IMR-90 (cell line): ENCODE measurements around the gene YTHDC2.

Experiments used
- CTCF ChIP-seq: conservative IDR thresholded peaks from 2 replicates; pipeline ENCODE4 v1.5.1; 2012; ENCODE audit warnings: mild to moderate bottlenecking, low read depth, low read length, improper control_type of control experiment
- ELK1 ChIP-seq: fragments of 150-350 bp; IDR thresholded peaks from 2 replicates; pipeline ENCODE4 v1.6.1; 2016; ENCODE audit warnings: low read depth, mild to moderate bottlenecking, low read length, moderate library complexity, borderline replicate concordance
- MAZ ChIP-seq: IDR thresholded peaks from 2 replicates; pipeline ENCODE4 v1.6.1; 2012; ENCODE audit warnings: low read depth, mild to moderate bottlenecking, low read length, improper control_type of control experiment, moderate library complexity, borderline replicate concordance
- MXI1 ChIP-seq: IDR thresholded peaks from 2 replicates; pipeline ENCODE4 v1.6.1; 2012; ENCODE audit warnings: low read depth, mild to moderate bottlenecking, low read length, moderate library complexity, borderline replicate concordance
- POLR2A ChIP-seq: IDR thresholded peaks from 2 replicates; pipeline ENCODE4 v1.6.1; 2012; ENCODE audit warnings: mild to moderate bottlenecking, low read depth, low read length
- USF2 ChIP-seq: fragments of 150-350 bp; IDR thresholded peaks from 2 replicates; pipeline ENCODE4 v1.6.1; 2017; ENCODE audit warnings: mild to moderate bottlenecking, antibody characterized with exemption, low read length, low read depth

GRCh38 chr5:113615708-113616107 is 102.2 kb downstream of the YTHDC2 start:
- no peak for TF ChIP-seq CTCF
- no peak for TF ChIP-seq MAZ
- TF ChIP-seq POLR2A = no peak
- TF ChIP-seq ELK1 = no peak
- no peak for TF ChIP-seq USF2
- TF ChIP-seq MXI1 = no peak
